GM23338 (cell line): ENCODE measurements around the gene MAMLD1. TPM values are rescaled to one million over a fixed set of nuclear protein-coding genes. Genes with fewer than 3 reads are reported as not detected.

ENCODE experiments used
- ATAC-seq: fragments of 200-7000 bp; cut with Tn5 transposase; 3 replicates; pipeline ENCODE4 v1.9.1; 2020
- DNase-seq: peaks from one replicate; pipeline ENCODE4 v3.0.0-alpha.2; 2015; ENCODE audit warnings: low spot score
- H2AFZ ChIP-seq: fragments of 200-600 bp; sonication (generic); 2 replicates; pipeline ENCODE4 v1.8.0; 2016; ENCODE audit warnings: antibody characterized with exemption, mild to moderate bottlenecking, moderate library complexity
- H3F3A ChIP-seq: fragments of 200-600 bp; sonication (generic); replicated peaks from 2 replicates; pipeline ENCODE4 v1.8.0; 2017; ENCODE audit warnings: antibody characterized with exemption, mixed run types, low read depth
- H3K27ac ChIP-seq: fragments of 200-600 bp; sonication (generic); 2 replicates; pipeline ENCODE4 v1.6.1; 2016; ENCODE audit warnings: low read depth
- H3K27me3 ChIP-seq: fragments of 200-600 bp; sonication (generic); 2 replicates; pipeline ENCODE4 v1.8.0; 2016; ENCODE audit warnings: mild to moderate bottlenecking, mixed run types, moderate library complexity; ENCODE audit not compliant: insufficient read depth
- H3K36me3 ChIP-seq: fragments of 200-600 bp; sonication (generic); 2 replicates; pipeline ENCODE4 v1.8.0; 2016; ENCODE audit warnings: mild to moderate bottlenecking; ENCODE audit not compliant: insufficient read depth
- H3K4me1 ChIP-seq: fragments of 200-600 bp; sonication (generic); 2 replicates; pipeline ENCODE4 v1.8.0; 2016; ENCODE audit warnings: mild to moderate bottlenecking, moderate library complexity; ENCODE audit not compliant: insufficient read depth
- H3K4me2 ChIP-seq: fragments of 200-600 bp; sonication (generic); 2 replicates; pipeline ENCODE4 v1.7.1; 2017; ENCODE audit warnings: mixed run types
- H3K4me3 ChIP-seq: fragments of 200-600 bp; sonication (generic); 2 replicates; pipeline ENCODE4 v1.6.1; 2016; ENCODE audit warnings: mixed run types
- H3K79me2 ChIP-seq: fragments of 200-600 bp; sonication (generic); replicated peaks from 2 replicates; pipeline ENCODE4 v1.8.0; 2017; ENCODE audit warnings: mild to moderate bottlenecking; ENCODE audit not compliant: insufficient read depth
- H3K9me2 ChIP-seq: fragments of 200-600 bp; sonication (generic); 2 replicates; pipeline ENCODE4 v1.8.0; 2017; ENCODE audit not compliant: insufficient read depth
- H4K20me1 ChIP-seq: fragments of 200-600 bp; sonication (generic); replicated peaks from 2 replicates; pipeline ENCODE4 v1.8.0; 2017; ENCODE audit warnings: mild to moderate bottlenecking; ENCODE audit not compliant: insufficient read depth
- H3K27ac Mint-ChIP-seq: 2 replicates; pipeline ENCODE4 v1.8.0; 2020; ENCODE audit warnings: inconsistent platforms, mild to moderate bottlenecking, moderate library complexity, mixed read lengths
- H3K27me3 Mint-ChIP-seq: 3 replicates; pipeline ENCODE4 v1.8.0; 2022; ENCODE audit warnings: low read depth, mild to moderate bottlenecking, moderate library complexity, mixed read lengths, inconsistent platforms; ENCODE audit not compliant: insufficient read depth, poor library complexity
- H3K36me3 Mint-ChIP-seq: 3 replicates; pipeline ENCODE4 v1.8.0; 2021; ENCODE audit warnings: low read depth, mild to moderate bottlenecking, inconsistent platforms, moderate library complexity, mixed read lengths
- H3K4me1 Mint-ChIP-seq: 3 replicates; pipeline ENCODE4 v1.8.0; 2020; ENCODE audit warnings: mild to moderate bottlenecking, inconsistent platforms, mixed read lengths
- H3K4me3 Mint-ChIP-seq: 3 replicates; pipeline ENCODE4 v1.8.0; 2021; ENCODE audit warnings: moderate library complexity, mild to moderate bottlenecking, inconsistent platforms, mixed read lengths
- H3K9me3 Mint-ChIP-seq: 3 replicates; pipeline ENCODE4 v1.8.0; 2020; ENCODE audit warnings: moderate library complexity, mild to moderate bottlenecking, inconsistent platforms, mixed read lengths
- CREB1 ChIP-seq: fragments of 250-450 bp; sonication (Bioruptor Pico); IDR thresholded peaks from 2 replicates; pipeline ENCODE4 v1.5.0; 2020; ENCODE audit warnings: low read depth, mild to moderate bottlenecking, moderate library complexity
- CTCF ChIP-seq, 2 experiments: fragments of 200-600 bp in 1 of 2; sonication (generic) in 1 of 2; conservative IDR thresholded peaks; 2 replicates each; pipeline versions ENCODE4 v1.5.1 to v1.6.1; 2016 to 2017; ENCODE audit warnings: antibody characterized with exemption in 2 of 2, low read depth in 2 of 2, mild to moderate bottlenecking in 2 of 2, moderate library complexity in 1 of 2
- ETS1 ChIP-seq: IDR thresholded peaks from 2 replicates; pipeline ENCODE4 v1.6.1; 2016; ENCODE audit warnings: antibody characterized with exemption
- EZH2 ChIP-seq: fragments of 200-600 bp; sonication (generic); IDR thresholded peaks from one replicate; pipeline ENCODE4 v1.8.0; 2017; ENCODE audit warnings: antibody characterized with exemption, mild to moderate bottlenecking, low read depth; ENCODE audit not compliant: unreplicated experiment
- EZH2phosphoT487 ChIP-seq: fragments of 200-600 bp; sonication (generic); IDR thresholded peaks from one replicate; pipeline ENCODE4 v1.8.1; 2018; ENCODE audit warnings: antibody characterized with exemption; ENCODE audit not compliant: unreplicated experiment
- JUNB ChIP-seq: IDR thresholded peaks from one replicate; pipeline ENCODE4 v1.6.1; 2016; ENCODE audit warnings: antibody characterized with exemption; ENCODE audit not compliant: unreplicated experiment
- NANOG ChIP-seq: IDR thresholded peaks from 2 replicates; pipeline ENCODE4 v1.6.1; 2016; ENCODE audit warnings: antibody characterized with exemption, borderline replicate concordance
- REST ChIP-seq: IDR thresholded peaks from one replicate; pipeline ENCODE4 v1.6.1; 2018; ENCODE audit warnings: antibody characterized with exemption; ENCODE audit not compliant: unreplicated experiment
- STAT1 ChIP-seq: IDR thresholded peaks from one replicate; pipeline ENCODE4 v1.6.1; 2016; ENCODE audit warnings: antibody characterized with exemption; ENCODE audit not compliant: unreplicated experiment
- ZNF114 ChIP-seq: fragments of 250-450 bp; sonication (Bioruptor Pico); IDR thresholded peaks from 2 replicates; pipeline ENCODE4 v1.5.0; 2020; ENCODE audit warnings: mild to moderate bottlenecking, moderate library complexity
- ZNF331 ChIP-seq: fragments of 250-450 bp; sonication (Bioruptor Pico); IDR thresholded peaks from 2 replicates; pipeline ENCODE4 v1.5.0; 2020; ENCODE audit warnings: low read depth, mild to moderate bottlenecking, moderate library complexity
- polyA plus RNA-seq: library from polyadenylated mRNA; unstranded; fragments of >200 nt; fragmentation: Nextera tagmentation; extraction: Ambion mirVana; gene quantifications from 2 replicates; pipeline ENCODE4 v1.2.1, GENCODE V29; 2016
- total RNA-seq: library from RNA; depleted of rRNA; stranded (reverse); fragments of >200 nt; shearing (Covaris generic); gene quantifications from 2 replicates; pipeline ENCODE4 v1.2.3, GENCODE V29; 2014

MAMLD1 gene
- total and polyA plus RNA-seq, 2 experiments from 2014 or later = 0.13 to 0.21 TPM

GRCh38 chrX:150375243-150375770, 12.2 kb downstream of the MAMLD1 start:
- Histone ChIP-seq H3K4me1 (peaks cover 13% of the 10 kb centered on the region), H3K9me2 (no peaks in the 10 kb centered on the region), H3K27ac (no peak overlapping the region), H3K79me2 (no peaks in the 10 kb centered on the region), H3K36me3 (no peaks in the 10 kb centered on the region), H3F3A (no peaks in the 10 kb centered on the region), H3K27me3 (no peaks in the 10 kb centered on the region), H3K4me2 (no peak overlapping the region), H2AFZ (no peak overlapping the region), H4K20me1 (no peaks in the 10 kb centered on the region), H3K4me3 (no peak overlapping the region)
- Mint-ChIP-seq H3K27ac (no peak overlapping the region), H3K9me3 (no peaks in the 10 kb centered on the region), H3K4me3 (no peak overlapping the region), H3K27me3 (peaks cover 10% of the 10 kb centered on the region), H3K36me3 (no peaks in the 10 kb centered on the region), H3K4me1 (peaks cover 35% of the 10 kb centered on the region)
- TF ChIP-seq ZNF331 (CRISPR knock-in tag) (no peak), JUNB (no peak), STAT1 (no peak), CREB1 (no peak), CTCF (conservative IDR thresholded peaks at IDR 0.05; ENCODE audit: low read depth in 2 of 2) (no peak), NANOG (no peak), ETS1 (no peak), EZH2phosphoT487 (no peak), EZH2 (no peak), REST (no peak), ZNF114 (CRISPR knock-in tag) (no peak)
- DNase-seq (peak; percentile 22), ATAC-seq (no peak)
